ENCODE measurements around the gene COMTD1.

Gene COMTD1

GRCh38 chr10:75263806-75264205 is 28.0 kb upstream of the COMTD1 start:
- Histone ChIP-seq H3K4ac (ENCODE audit: low read depth, low read length) (no peak overlapping the region), H2AK5ac (ENCODE audit: low read length) (no peak overlapping the region), H4K5ac (ENCODE audit: low read length) (no peak overlapping the region), H3K36me3 (ENCODE audit: control insufficient read depth, insufficient read depth, low read length) (no peaks in the 10 kb centered on the region), H3K23ac (ENCODE audit: low read length) (no peak overlapping the region), H2BK5ac (ENCODE audit: low read length) (no peak overlapping the region), H3K27me3 (ENCODE audit: insufficient read depth, low read length, poor library complexity) (no peaks in the 10 kb centered on the region), H3K4me3 (ENCODE audit: low read length) (no peak overlapping the region), H2BK15ac (replicated peaks; ENCODE audit: low read depth) (no peak overlapping the region), H2BK120ac (ENCODE audit: low read depth, low read length) (no peak overlapping the region), H3K18ac (ENCODE audit: low read length) (no peak overlapping the region), H3K4me1 (ENCODE audit: control insufficient read depth, low read depth, low read length) (no peaks in the 10 kb centered on the region), H3K56ac (ENCODE audit: low read length) (no peak overlapping the region), H3K27ac (ENCODE audit: low read depth, low read length) (no peak overlapping the region), H3K79me2 (ENCODE audit: control insufficient read depth, insufficient read depth, low read length) (no peaks in the 10 kb centered on the region), H4K8ac (ENCODE audit: low read depth, low read length) (no peak overlapping the region), H3K9ac (ENCODE audit: low read length) (no peak overlapping the region), H3K4me2 (ENCODE audit: low read length) (no peak overlapping the region), H3K79me1 (ENCODE audit: low read length) (no peaks in the 10 kb centered on the region)
- DNase-seq = no peak
- no CpG with 5 or more reads among the region's 1 CpG for WGBS (ENCODE audit: extremely low coverage, insufficient coverage, low lambda C conversion rate)

- Histone ChIP-seq H3K4me1 (ENCODE audit: control insufficient read depth, low read depth, low read length) (no peaks in the 10 kb centered on the region), H3K4me3 (ENCODE audit: low read length) (no peak overlapping the region), H3K9ac (ENCODE audit: low read length) (no peak overlapping the region), H3K27me3 (ENCODE audit: insufficient read depth, low read length, poor library complexity) (no peaks in the 10 kb centered on the region), H4K8ac (ENCODE audit: low read depth, low read length) (no peak overlapping the region), H4K5ac (ENCODE audit: low read length) (no peak overlapping the region), H3K36me3 (ENCODE audit: control insufficient read depth, insufficient read depth, low read length) (no peaks in the 10 kb centered on the region), H3K23ac (ENCODE audit: low read length) (no peak overlapping the region), H2BK15ac (replicated peaks; ENCODE audit: low read depth) (no peak overlapping the region), H3K79me1 (ENCODE audit: low read length) (no peaks in the 10 kb centered on the region), H3K4ac (ENCODE audit: low read depth, low read length) (no peak overlapping the region), H3K27ac (ENCODE audit: low read depth, low read length) (no peak overlapping the region), H2BK5ac (ENCODE audit: low read length) (no peak overlapping the region), H3K56ac (ENCODE audit: low read length) (no peak overlapping the region), H3K18ac (ENCODE audit: low read length) (no peak overlapping the region), H3K79me2 (ENCODE audit: control insufficient read depth, insufficient read depth, low read length) (no peaks in the 10 kb centered on the region), H3K4me2 (ENCODE audit: low read length) (no peak overlapping the region), H2BK120ac (ENCODE audit: low read depth, low read length) (no peak overlapping the region), H2AK5ac (ENCODE audit: low read length) (no peak overlapping the region)
- WGBS (ENCODE audit: extremely low coverage, insufficient coverage, low lambda C conversion rate) = no CpG with 5 or more reads among the region's 25 CpGs
- no peak for DNase-seq
Observed at GRCh38 chr10:75261813-75262705, 26.3 kb upstream of the COMTD1 start.

- no peak overlapping the region for H2BK15ac ChIP-seq (replicated peaks; ENCODE audit: low read depth)
- no peak overlapping the region for H3K18ac ChIP-seq (ENCODE audit: low read length)
- no peak overlapping the region for H3K27ac ChIP-seq (ENCODE audit: low read depth, low read length)
- WGBS (ENCODE audit: extremely low coverage, insufficient coverage, low lambda C conversion rate) = no CpG with 5 or more reads among the region's 3 CpGs
- H3K23ac ChIP-seq (ENCODE audit: low read length) = no peak overlapping the region
- no peak overlapping the region for H2AK5ac ChIP-seq (ENCODE audit: low read length)
- no peaks in the 10 kb centered on the region for H3K27me3 ChIP-seq (ENCODE audit: insufficient read depth, low read length, poor library complexity)
- H3K4me3 ChIP-seq (ENCODE audit: low read length) = no peak overlapping the region
- DNase-seq = no peak
- no peaks in the 10 kb centered on the region for H3K79me1 ChIP-seq (ENCODE audit: low read length)
- no peak overlapping the region for H4K8ac ChIP-seq (ENCODE audit: low read depth, low read length)
- H2BK120ac ChIP-seq (ENCODE audit: low read depth, low read length) = no peak overlapping the region
- H3K79me2 ChIP-seq (ENCODE audit: control insufficient read depth, insufficient read depth, low read length) = no peaks in the 10 kb centered on the region
- no peak overlapping the region for H3K9ac ChIP-seq (ENCODE audit: low read length)
- no peak overlapping the region for H3K4ac ChIP-seq (ENCODE audit: low read depth, low read length)
- H3K4me1 ChIP-seq (ENCODE audit: control insufficient read depth, low read depth, low read length) = no peaks in the 10 kb centered on the region
- H3K4me2 ChIP-seq (ENCODE audit: low read length) = no peak overlapping the region
- H3K56ac ChIP-seq (ENCODE audit: low read length) = no peak overlapping the region
- no peaks in the 10 kb centered on the region for H3K36me3 ChIP-seq (ENCODE audit: control insufficient read depth, insufficient read depth, low read length)
- H4K5ac ChIP-seq (ENCODE audit: low read length) = no peak overlapping the region
- H2BK5ac ChIP-seq (ENCODE audit: low read length) = no peak overlapping the region
Observed at GRCh38 chr10:75260990-75261389, 25.2 kb upstream of the COMTD1 start.

- H3K27me3 ChIP-seq (ENCODE audit: insufficient read depth, low read length, poor library complexity) = no peaks in the 10 kb centered on the region
- no peak overlapping the region for H3K4ac ChIP-seq (ENCODE audit: low read depth, low read length)
- no peak overlapping the region for H2BK15ac ChIP-seq (replicated peaks; ENCODE audit: low read depth)
- H3K56ac ChIP-seq (ENCODE audit: low read length) = no peak overlapping the region
- no peak overlapping the region for H3K4me2 ChIP-seq (ENCODE audit: low read length)
- no peak overlapping the region for H4K8ac ChIP-seq (ENCODE audit: low read depth, low read length)
- H3K23ac ChIP-seq (ENCODE audit: low read length) = no peak overlapping the region
- H3K79me1 ChIP-seq (ENCODE audit: low read length) = no peaks in the 10 kb centered on the region
- H4K5ac ChIP-seq (ENCODE audit: low read length) = no peak overlapping the region
- no peak overlapping the region for H3K18ac ChIP-seq (ENCODE audit: low read length)
- no peak overlapping the region for H3K9ac ChIP-seq (ENCODE audit: low read length)
- H3K36me3 ChIP-seq (ENCODE audit: control insufficient read depth, insufficient read depth, low read length) = no peaks in the 10 kb centered on the region
- WGBS (ENCODE audit: extremely low coverage, insufficient coverage, low lambda C conversion rate) = no CpG with 5 or more reads among the region's 2 CpGs
- H3K4me3 ChIP-seq (ENCODE audit: low read length) = no peak overlapping the region
- H2BK5ac ChIP-seq (ENCODE audit: low read length) = no peak overlapping the region
- no peak for DNase-seq
- H3K27ac ChIP-seq (ENCODE audit: low read depth, low read length) = no peak overlapping the region
- H3K79me2 ChIP-seq (ENCODE audit: control insufficient read depth, insufficient read depth, low read length) = no peaks in the 10 kb centered on the region
- H2BK120ac ChIP-seq (ENCODE audit: low read depth, low read length) = no peak overlapping the region
- no peak overlapping the region for H2AK5ac ChIP-seq (ENCODE audit: low read length)
- no peaks in the 10 kb centered on the region for H3K4me1 ChIP-seq (ENCODE audit: control insufficient read depth, low read depth, low read length)
Observed at GRCh38 chr10:75254739-75255138, 19.0 kb upstream of the COMTD1 start.

- Histone ChIP-seq H2BK15ac (replicated peaks; ENCODE audit: low read depth) (no peak overlapping the region), H4K8ac (ENCODE audit: low read depth, low read length) (no peak overlapping the region), H3K4me1 (ENCODE audit: control insufficient read depth, low read depth, low read length) (no peaks in the 10 kb centered on the region), H3K56ac (ENCODE audit: low read length) (no peak overlapping the region), H3K9ac (ENCODE audit: low read length) (no peak overlapping the region), H3K27ac (ENCODE audit: low read depth, low read length) (no peak overlapping the region), H4K5ac (ENCODE audit: low read length) (no peak overlapping the region), H3K4ac (ENCODE audit: low read depth, low read length) (no peak overlapping the region), H2BK5ac (ENCODE audit: low read length) (no peak overlapping the region), H3K4me2 (ENCODE audit: low read length) (no peak overlapping the region), H3K18ac (ENCODE audit: low read length) (no peak overlapping the region), H3K36me3 (ENCODE audit: control insufficient read depth, insufficient read depth, low read length) (no peaks in the 10 kb centered on the region), H3K4me3 (ENCODE audit: low read length) (no peak overlapping the region), H2AK5ac (ENCODE audit: low read length) (no peak overlapping the region), H3K79me2 (ENCODE audit: control insufficient read depth, insufficient read depth, low read length) (no peaks in the 10 kb centered on the region), H2BK120ac (ENCODE audit: low read depth, low read length) (no peak overlapping the region), H3K27me3 (ENCODE audit: insufficient read depth, low read length, poor library complexity) (no peaks in the 10 kb centered on the region), H3K79me1 (ENCODE audit: low read length) (no peaks in the 10 kb centered on the region), H3K23ac (ENCODE audit: low read length) (no peak overlapping the region)
- no peak for DNase-seq
- WGBS (ENCODE audit: extremely low coverage, insufficient coverage, low lambda C conversion rate) = no CpG with 5 or more reads among the region's 1 CpG
Observed at GRCh38 chr10:75253281-75254220, 17.8 kb upstream of the COMTD1 start.

All from mesendoderm (in vitro differentiated cells).